Activated CD8-positive, alpha-beta memory T cell treated with anti-CD3 and anti-CD28 coated beads, Interleukin-2, amount 50 U/mL, for 24 hours (primary cell): ENCODE measurements around the gene YIPF5.

Source experiments
- DNase-seq: peaks from one replicate; pipeline ENCODE4 v3.0.0-alpha.2; 2020; ENCODE audit errors: extremely low read depth

Gene YIPF5

DNA sequence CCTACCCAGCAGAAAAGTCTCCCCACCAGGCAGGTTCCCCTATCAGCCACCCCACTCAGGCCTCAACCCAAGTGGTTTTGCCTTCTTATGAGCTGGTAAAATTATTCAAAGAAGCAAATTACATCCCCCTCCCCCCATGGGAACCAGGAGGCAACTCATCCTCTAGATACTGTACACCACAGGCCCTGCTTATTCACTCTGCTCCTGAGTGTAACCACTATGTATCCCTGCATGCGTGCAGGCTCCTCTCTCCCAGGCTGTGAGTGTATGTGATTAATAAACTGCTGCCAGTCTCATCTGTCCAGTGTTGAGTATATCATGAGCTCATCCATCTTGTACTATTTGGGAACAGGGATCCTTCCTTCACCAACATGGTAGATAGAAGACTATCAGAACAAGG is 8.8 kb upstream of the YIPF5 start:
- no peak for DNase-seq

DNA sequence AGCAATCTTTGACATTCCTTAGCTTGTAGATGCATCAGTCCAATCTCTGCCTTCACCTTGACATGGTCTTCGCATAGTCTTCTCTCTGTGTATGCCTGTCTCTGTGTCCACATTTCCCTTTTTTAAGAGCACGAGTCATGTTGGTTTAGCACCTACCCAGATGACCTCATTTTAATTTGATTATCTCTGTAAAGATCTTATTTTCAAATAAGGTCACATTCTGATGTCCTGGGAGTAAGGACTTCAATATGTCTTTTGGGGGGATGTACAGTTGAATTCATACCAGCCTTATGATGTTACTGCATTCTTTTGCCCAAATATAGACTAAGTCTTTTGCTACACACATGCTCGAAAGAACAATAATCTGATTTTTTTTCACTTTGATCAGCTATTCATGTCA is 7.1 kb upstream of the YIPF5 start:
- DNase-seq, result no peak

DNA sequence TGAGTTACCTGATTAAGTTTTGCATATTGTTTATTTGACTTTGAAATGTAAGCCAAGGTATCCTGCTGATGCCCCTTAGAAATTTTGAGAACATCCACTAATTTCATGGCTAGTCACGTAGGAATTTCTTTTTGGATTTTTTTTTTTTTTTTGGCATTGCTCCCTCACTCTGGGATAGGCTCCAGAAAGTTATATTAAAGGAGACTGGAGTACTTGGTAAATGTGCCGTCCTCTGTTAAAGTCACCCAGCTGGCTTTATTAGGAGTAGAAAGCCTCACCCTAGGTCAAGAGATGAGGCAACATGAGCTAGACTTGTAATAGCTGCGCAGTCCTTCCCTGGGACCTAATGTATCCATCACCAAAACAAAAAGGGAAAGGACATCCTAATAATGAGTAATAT is 3.3 kb upstream of the YIPF5 start:
- no peak for DNase-seq

DNA sequence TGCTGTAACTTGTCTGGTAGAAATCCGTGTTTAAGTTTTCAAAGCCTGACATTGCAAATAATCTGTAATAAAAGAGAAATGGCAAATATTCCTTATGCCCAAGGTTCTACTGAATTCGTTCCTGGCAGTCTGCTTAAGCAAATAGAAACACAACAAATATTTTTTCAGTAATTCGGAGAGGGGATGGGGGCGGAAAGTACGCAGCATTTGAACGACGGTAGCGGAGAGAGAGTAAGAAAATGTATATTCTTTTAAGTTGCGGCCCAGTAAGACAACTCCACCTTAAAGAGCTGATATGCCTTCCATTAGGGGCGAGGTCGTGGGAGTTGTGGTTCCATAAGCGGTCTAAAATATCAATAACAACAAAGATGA is 569 bp downstream of the YIPF5 start:
- no peak for DNase-seq

DNA sequence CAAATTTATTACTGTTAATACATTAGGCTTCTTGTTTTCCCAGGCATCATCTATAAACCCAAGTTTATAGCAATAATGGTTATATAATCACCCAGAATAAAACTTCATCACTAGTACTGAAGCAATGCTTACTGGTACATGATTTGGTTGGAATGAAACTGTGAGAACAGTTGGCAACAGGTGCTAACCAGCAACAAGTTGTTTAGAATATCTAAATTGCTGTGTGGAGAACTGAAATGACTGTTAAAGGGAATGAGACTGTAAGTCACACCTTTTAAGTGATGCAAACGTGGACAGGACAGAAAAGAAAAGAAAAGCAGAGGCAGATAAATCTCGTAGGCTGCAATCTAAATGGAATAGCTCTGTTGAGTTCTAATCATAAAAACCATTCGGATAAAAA is 2.5 kb downstream of the YIPF5 start:
- DNase-seq, result no peak

DNA sequence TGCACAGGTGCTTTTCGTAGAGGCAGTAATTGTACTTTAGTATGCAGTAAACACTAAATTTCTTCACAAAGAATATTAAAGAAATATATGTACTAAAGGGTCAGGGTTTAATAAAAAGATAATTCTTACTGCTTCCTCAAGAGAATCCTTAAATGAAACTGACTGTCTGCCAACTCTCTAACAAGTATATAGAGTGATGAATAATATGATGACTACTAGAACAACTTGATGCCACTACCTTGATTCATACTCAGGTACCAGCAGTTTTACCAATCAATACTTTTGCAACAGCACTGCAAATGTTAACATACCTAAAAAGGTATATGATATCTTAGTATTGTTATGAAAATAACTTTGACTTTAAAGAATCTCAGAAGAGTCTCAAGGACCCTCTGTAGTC is 3.8 kb downstream of the YIPF5 start:
- DNase-seq, result no peak

DNA sequence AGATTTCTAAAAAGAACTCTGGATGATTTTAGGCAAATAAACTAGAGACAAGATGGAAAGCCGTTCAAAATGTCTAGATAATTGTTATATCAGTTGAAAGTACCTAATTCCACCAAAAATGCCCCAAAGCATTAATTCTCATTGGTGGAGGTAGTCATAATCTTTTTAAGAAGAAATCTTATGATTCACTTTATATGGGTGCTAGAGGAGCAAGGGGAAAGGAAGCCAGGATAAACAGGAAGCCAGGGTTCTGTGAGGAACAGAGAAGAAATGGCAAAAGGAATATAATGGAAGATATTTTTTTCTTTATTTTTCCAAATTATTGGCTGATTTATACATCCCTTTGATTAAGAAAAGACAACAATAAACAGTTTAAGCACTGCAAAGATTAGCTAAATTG is 7.8 kb downstream of the YIPF5 start:
- DNase-seq, result no peak

DNA sequence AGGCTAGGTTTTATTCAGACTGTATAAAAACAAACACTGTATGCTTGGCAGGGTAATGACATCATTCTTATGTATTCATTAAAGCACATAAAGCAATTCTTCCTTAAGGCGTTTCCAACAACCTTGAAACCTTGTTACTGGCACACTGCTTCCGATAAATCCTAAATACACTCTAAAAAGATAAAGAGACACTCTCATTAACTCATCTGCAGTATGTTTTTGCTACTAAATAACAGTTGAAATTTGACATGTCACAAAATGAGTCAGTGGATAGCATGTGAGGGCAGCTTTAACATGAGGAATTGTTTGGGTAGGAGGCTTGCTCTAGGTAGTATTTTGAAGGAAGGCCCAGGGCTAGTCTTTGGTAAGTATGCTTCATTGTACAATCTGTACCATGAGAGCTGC is 13.7 kb downstream of the YIPF5 start:
- DNase-seq, result no peak

DNA sequence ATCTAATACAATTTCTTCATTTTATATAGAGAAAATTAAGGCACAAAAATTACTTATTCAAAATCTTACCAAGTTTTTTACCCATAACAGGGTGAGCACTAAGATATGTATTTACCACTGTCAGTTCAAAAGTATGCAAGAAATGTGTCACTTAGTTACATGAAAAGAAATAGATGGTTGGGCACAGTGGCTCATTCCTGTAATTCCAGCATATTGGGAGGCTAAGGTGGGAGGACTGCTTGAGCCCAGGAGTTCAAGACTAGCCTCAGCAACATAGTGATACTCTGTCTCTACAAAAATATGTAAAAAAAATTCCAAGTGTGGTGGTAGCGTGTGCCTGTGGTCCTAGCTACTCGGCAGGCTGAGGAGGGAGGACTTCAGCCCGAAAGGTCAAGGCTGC is 19.4 kb downstream of the YIPF5 start:
- DNase-seq, result no peak

DNA sequence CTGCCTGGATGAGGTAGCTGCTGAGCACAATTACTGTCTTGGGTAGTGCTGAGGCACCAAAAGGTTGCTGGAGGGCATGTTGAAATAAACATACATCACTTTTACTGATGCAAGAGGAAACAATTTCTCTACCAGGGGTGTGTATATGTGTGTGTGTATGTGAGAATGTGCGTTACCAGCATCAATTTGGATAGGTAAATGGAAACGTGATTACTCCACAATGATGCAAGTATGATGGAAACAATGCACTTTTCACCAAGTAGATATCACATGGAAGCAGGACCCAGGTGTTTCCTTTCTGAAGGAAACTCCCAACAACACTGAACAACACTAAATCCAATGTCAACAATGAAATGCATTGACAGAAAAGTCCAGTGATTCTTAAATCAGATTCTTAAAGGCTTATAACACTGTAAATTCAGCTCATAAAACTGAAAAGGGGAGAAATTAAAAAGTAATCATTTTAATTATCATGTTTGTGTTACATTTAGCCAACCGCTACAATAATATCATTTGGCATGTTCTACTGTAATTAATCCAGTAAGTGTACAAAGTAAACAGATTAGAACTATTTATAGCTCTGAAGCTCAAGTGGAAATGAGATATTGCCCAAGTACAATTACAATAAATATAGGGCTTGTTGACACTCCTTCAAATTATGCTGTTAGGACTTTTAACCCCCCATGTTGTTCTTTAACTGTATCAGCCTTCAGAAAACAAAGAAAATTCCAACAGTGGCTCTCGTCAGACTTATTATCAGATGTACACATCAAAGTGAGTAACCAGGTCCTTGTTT is 25.3 kb downstream of the YIPF5 start:
- no peak for DNase-seq

DNA sequence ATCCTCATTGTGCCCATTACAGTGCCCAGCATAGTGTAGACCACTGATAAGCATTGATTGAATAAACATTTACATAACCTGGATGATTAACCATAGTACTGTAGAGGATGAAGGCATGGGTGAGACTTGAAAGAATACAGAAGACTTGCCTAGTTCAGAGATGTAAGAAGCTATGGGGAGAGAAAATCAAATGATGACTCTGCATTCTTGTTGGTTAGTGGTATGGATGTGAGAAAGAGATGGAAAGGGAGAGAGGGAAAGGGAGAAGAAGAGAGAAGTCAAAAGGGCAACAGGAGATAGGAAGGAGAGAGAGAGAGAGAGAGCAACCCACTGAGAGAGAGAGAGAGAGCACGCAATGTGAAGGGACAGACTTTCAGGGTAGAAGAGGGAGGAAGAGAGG is 26.8 kb downstream of the YIPF5 start:
- no peak for DNase-seq

DNA sequence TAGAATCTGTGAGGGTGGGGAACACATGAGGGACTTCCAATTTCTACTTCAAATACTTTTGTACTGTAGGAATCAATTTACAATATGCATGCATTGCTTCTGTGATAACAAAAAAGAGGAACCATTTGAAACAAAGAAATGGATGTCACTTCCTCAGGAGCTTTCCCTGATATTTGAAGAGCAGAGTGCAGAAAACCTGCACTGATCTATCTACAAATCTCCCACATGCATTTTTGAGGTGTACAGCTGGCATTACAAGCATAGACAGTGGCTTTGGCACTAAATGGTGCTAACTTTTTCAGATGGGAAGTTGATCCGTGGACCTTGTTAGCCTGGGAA is 27.7 kb downstream of the YIPF5 start:
- no peak for DNase-seq

DNA sequence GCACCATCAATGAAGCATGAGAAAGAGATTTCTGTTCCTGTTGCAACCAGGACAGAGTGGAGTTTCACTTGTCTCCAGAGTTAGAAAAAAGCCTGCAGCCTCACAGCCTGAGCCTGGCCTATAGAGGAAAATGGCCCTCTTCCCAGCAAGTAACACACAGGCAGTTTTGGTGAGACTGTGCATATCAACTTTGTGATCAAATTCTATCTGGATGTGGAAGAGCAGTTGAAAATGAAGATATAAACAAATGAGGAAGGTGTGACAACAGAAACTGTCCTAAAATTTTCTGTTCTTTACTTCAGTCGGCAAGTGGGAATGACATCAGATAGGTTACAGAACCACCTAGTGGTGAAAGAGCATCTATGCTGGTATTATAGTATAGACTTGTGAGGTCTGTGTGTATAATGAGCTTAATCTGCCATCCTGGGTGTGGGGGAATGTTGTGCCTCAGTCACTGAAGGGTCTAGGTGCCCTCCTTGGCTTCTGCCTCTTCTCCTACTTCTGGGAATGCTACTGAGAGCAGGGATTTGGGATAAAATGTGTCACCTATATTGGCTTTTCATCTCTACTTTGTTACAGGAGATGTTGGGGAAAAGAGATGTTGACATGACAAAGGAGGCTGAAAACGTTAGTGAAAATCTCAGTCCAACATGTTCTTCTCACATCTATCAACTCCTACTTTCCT is 28.2 kb downstream of the YIPF5 start:
- no peak for DNase-seq

DNA sequence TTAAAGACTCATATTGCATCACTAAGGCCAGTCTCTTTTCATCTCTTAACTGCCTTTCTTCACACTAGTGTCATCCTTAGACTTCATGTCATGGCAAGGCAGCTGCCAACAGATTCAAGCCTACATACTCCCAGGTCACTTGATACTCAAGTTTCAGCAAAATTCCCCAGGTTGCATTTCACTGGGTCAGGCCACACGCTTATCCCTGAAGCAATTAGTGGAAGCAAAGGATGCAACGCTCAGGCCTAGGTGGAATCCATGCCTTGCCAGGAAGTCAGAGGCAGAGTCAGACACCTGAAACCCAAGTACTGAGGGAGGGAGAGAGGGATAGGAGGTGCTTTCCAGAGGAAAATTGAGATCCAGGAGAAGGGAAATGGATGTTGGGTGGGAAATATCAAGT is 28.9 kb downstream of the YIPF5 start:
- no peak for DNase-seq

DNA sequence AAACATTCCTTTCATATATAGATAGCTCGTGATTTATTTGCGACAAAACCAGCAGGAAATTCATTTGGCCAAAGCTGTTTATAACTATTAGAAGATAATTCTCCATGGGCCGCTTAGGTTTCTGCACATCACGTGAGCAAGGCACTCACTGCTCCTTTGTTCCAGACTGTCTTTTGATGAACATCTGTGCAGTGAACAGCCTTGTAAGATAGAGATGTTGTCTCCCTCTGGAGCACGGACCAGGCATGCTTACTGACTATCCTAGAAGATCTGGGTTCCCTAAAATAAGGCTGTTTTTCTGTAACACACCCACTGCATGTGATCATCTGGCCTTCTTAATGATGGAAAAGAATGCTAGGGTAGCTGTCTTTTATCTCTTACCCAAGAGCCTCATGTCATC is 30.9 kb downstream of the YIPF5 start:
- no peak for DNase-seq

DNA sequence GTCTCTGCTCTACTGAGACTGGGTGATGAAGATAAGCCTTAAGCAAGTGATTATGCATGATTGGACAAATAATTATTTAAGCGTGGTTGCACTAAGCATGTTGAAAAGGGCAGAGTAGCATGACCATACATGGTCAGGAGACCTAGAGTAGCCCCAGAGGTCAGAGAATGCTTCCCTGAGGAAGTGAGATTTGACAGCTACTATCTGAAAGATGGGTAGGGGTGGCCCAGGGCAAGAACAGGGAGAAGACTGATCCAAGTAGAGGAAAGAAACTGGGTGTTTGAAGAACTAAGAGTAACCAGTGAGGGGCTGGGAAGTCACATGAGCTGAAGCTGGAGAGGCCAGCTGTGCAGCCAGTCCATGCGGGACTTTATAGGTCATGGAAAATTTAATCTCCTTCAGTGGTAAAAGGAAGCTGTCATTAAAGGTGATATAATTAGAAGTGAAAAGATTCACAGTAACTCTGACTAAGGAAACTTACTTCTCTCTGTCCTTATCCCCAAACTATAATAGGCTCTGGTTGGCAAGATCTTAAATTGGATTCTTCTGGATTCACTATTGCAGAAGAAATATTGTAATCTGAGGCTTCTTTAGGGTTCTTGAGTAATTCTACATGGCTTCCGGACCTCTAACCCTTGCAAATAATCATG is 35.2 kb downstream of the YIPF5 start:
- no peak for DNase-seq

DNA sequence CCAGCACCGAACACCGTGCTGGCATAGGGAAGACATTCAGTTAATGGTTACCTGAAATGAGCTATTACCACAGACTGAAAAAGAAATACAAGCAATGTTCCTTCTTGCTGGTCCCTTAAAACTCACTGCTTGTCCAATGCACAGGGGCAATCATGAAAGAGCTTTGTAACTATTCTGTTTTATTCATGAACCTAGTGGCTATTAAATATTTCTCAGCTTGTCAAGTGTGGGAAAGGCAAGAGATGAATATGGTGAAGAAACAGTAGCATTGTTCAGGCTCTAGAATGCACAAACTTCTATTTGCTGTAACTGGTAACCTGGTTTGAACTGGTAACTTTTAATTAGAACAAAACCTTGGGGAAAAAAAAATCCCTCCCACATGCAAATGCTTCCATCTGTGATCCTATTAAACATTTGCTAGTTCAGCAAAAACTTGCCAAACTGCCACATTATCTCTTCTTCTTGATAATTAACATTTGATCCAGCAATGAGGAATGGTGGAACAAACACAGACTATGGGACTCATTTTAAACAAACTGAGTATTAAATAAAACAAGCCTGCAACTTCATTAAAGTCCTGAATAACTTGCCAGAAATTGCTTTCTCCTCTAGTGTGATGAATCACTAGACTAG is 36.1 kb downstream of the YIPF5 start:
- DNase-seq, result no peak

DNA sequence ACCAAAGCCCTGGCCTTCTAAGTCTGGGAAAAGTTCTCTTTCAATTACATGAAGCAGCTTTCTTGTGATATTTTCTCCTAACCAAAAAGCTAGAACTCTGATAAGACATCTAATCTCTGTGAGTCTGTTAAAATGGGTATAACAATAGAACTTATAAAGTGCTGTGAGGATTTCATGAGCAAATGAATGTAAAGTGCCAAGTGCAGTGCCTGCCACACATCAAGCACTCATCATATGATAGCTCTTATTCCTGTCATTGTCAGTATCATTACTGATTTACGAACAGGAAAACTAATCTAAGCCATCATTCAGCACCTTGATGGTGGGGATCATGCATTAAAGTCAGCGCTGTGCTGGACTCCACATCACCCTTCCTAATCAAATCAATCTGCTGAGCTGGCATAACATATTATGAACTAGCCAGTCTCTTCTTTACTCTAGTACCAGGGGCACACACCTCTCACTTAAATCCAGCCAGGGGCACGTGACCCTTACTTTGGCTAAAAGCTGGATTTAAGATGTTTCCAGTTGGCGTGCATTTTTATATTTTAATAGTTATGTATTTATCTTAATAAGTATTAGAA is 37.3 kb downstream of the YIPF5 start:
- no peak for DNase-seq

DNA sequence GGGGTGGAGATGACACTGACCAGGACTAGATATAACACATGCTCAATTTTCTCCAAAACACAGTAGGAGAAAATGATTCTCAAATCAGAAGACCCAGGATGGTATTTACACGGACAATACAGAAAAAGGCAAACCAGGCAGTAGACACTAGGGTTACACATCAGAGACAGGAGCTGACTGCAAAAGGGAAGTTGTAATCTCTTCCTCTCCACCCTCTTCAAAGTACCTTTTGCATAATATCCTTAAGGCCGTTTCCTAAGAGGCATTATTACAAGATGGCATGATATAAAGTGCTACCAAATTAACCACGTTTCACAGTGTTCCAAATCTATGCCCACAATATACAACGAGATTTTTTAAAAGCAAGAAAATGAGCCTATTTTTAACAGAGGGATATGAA is 39.2 kb downstream of the YIPF5 start:
- DNase-seq, result no peak

DNA sequence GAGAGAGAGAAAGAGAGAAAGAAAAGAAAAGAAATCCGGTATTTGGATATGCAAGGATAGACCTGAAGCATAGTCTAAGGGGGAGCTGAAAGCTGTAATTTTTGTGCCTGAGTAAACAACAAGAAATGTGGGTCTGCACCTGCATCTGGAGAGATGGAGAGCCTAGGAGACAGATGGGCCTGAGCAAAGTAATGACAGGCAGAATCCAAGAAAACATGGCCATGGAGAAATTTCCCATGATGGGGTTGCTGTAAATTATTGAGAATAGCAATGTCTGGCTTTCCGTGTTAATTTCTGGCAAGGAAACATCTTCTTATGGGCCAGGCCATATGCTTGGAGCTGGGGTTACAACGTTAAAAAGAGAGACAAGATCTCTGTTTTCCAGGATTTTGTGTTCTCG is 40.2 kb downstream of the YIPF5 start:
- DNase-seq, result no peak

DNA sequence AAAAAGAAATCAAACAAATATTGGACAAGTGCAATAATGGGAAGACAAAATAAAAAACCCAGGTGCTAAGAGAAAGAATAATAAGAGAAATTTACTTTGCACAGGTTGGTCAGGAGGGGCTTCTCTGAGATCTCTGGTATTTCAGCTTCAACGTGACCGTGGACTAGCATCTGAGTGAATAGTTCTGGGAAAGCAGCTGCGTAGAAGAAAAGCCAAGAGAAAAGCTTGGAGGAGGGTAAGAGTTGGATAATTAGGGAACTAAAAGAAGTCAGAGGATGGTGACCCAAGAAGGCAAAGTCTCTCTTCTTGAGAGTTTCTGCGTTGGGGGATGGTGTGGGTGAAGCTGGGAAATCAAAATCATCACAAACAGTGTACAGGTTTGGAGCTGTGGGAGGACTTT is 41.6 kb downstream of the YIPF5 start:
- DNase-seq, result no peak

DNA sequence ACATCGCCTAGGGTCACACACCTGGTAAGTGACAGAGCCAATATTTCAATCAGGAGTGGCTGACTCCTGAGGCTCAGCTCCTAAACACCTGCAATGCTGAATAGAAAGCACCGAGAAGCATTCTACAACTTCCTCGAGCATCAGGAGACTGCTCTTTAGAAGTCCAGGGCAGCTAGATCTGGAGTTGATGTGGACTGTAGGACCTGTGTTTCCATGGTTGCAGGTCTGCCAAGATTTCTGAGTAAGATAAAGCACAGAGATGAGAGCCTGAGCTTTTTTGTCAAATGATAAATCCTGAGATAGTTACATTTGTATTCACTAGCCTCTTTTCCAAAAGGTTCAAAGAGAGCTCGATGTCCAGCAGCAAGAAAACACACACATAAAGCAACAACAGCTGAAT is 43.8 kb downstream of the YIPF5 start:
- no peak for DNase-seq
